GM18867 (cell line): ENCODE results near the gene PLIN3.
"Not testable (repeated sequence)": the region's sequence is repeated elsewhere in the genome, so short reads cannot be mapped to it uniquely, and the experiment has no call there.

Source experiments
- ATAC-seq: cut with Tn5 transposase; IDR thresholded peaks from one replicate; pipeline ENCODE4 v1.9.1; 2021; ENCODE audit warnings: mild to moderate bottlenecking, moderate library complexity; ENCODE audit not compliant: unreplicated experiment

Gene PLIN3

GRCh38 chr19:4867534-4868285, at the start of gene PLIN3:
Gene PLIN3 (minus strand): TSS chr19:4867667. CDS start chr19:4861394, 6,273 bp downstream.
- ATAC-seq: peak; percentile 79

- no peak for ATAC-seq
Observed at GRCh38 chr19:4916292-4917082, 49.0 kb upstream of the PLIN3 start.

GRCh38 chr19:4914736-4915501, 47.5 kb upstream of the PLIN3 start:
- no peak for ATAC-seq

GRCh38 chr19:4913996-4914735, 46.7 kb upstream of the PLIN3 start:
- ATAC-seq: no peak

- no peak for ATAC-seq
Observed at GRCh38 chr19:4911786-4912672, 44.6 kb upstream of the PLIN3 start.

GRCh38 chr19:4911314-4911713, 43.8 kb upstream of the PLIN3 start:
- no peak for ATAC-seq

- ATAC-seq: no peak
Observed at GRCh38 chr19:4910594-4911281, 43.3 kb upstream of the PLIN3 start.

GRCh38 chr19:4909897-4910593, 42.6 kb upstream of the PLIN3 start:
- ATAC-seq: peak; percentile 78

GRCh38 chr19:4909156-4909896, 41.9 kb upstream of the PLIN3 start, which contains the start of gene UHRF1:
Gene UHRF1 (plus strand): TSS chr19:4909501. CDS start chr19:4910886, 1,385 bp downstream.
- ATAC-seq: peak; percentile 23

GRCh38 chr19:4908781-4909155, 41.3 kb upstream of the PLIN3 start:
- no peak for ATAC-seq

- no peak for ATAC-seq
Observed at GRCh38 chr19:4908360-4908759, 40.9 kb upstream of the PLIN3 start.

GRCh38 chr19:4906963-4907362, 39.5 kb upstream of the PLIN3 start:
- ATAC-seq: no peak

GRCh38 chr19:4904481-4904880, 37.0 kb upstream of the PLIN3 start:
- no peak for ATAC-seq

GRCh38 chr19:4902796-4903195, 35.3 kb upstream of the PLIN3 start, which contains the start of gene ARRDC5:
Gene ARRDC5 (minus strand): TSS chr19:4902896. CDS start chr19:4902825, 71 bp downstream.
- ATAC-seq: no peak

GRCh38 chr19:4900879-4901278, 33.4 kb upstream of the PLIN3 start:
- ATAC-seq: not testable (repeated sequence)

- no peak for ATAC-seq
Observed at GRCh38 chr19:4897146-4897545, 29.7 kb upstream of the PLIN3 start.

- ATAC-seq: no peak
Observed at GRCh38 chr19:4896372-4896771, 28.9 kb upstream of the PLIN3 start.

- not testable (repeated sequence) for ATAC-seq
Observed at GRCh38 chr19:4892962-4893361, 25.5 kb upstream of the PLIN3 start.
